HG02642 (cell line): ENCODE results near the gene CDS1.
A peak's percentile ranks its signal among the peaks of the same experiment; 100 is the strongest.
"Not testable (repeated sequence)": the region's sequence is repeated elsewhere in the genome, so short reads cannot be mapped to it uniquely, and the experiment has no call there.

Experiments used
- ATAC-seq: cut with Tn5 transposase; IDR thresholded peaks from one replicate; pipeline ENCODE4 v1.9.1; 2021; ENCODE audit warnings: mild to moderate bottlenecking; ENCODE audit not compliant: unreplicated experiment, poor library complexity

Gene CDS1

DNA sequence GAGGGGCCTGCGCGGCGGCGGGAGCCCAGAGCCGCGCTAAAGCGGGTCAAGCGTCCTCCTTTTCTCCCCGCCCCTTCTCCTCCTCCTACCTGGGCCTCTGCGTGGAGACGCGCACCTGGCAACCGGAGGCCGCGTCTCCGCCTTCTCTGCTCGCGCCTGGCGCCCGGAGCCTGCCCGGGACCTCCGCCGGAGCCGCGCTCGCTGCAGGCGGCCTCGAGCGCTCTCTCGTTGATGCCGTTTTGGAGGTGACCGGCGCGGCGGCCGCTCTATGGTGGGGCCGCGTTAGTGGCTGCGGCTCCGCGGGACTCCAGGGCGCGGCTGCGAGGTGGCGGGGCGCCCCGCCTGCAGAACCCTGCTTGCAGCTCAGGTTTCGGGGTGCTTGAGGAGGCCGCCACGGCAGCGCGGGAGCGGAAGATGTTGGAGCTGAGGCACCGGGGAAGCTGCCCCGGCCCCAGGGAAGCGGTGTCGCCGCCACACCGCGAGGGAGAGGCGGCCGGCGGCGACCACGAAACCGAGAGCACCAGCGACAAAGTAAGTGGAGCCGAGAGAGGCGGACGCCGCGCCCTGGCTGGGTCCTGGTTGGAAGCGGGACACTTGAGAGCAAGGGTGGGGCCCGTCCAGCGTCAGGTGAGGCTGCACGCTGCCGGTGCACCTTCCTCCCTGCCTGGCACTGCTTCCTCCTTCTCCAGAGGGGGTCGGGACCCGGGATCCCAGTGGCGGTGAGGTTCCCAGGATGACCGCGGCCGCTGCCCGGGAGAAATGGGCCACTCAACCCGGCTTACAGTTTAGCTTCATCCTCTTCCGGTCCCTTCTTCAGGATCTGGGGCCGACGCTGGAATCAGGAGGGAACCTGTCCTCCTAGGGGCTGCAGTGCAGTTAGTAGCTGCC, at the start of gene CDS1:
Gene CDS1 (plus strand): TSS at position 140 of the 888 bp plus-strand sequence. CDS start 275 bp downstream, at position 415.
- peak; percentile 58 for ATAC-seq

DNA sequence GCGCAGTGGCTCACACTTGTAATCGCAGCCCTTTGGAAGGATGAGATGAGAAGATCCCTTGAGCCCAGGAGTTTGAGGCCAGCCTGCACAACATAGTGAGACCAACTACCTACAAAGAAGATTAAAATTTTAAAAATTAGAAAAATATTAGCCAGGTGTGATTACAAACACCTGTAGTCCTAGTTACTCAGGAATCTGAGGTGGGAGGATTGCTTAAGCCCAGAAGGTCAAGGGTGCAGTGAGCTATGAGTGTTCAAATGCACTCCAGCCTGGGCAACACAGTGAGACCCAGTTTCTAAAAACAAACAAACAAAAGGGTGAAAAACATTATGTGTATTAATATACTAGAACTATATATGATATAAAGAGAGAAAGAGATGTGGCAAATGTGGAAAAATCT, 47.0 kb upstream of the CDS1 start:
- ATAC-seq: no peak

DNA sequence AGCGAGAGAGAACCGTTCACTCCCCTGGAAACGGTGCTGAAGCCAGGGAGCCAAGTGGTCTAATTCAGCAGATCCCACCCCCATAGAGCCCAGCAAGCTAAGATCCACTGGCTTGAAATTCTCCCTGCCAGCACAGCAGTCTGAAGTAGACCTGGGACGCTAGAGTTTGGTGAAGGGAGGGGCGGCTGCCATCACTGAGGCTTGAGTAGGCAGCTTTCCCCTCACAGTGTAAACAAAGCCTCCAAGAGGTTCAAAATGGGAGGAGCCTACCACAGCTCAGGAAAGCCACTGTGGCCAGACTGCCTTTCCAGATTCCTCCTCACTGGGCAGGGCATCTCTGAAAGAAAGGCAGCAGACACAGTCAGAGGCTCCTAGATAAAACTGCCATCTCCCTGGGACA, 37.8 kb upstream of the CDS1 start:
- no peak for ATAC-seq

DNA sequence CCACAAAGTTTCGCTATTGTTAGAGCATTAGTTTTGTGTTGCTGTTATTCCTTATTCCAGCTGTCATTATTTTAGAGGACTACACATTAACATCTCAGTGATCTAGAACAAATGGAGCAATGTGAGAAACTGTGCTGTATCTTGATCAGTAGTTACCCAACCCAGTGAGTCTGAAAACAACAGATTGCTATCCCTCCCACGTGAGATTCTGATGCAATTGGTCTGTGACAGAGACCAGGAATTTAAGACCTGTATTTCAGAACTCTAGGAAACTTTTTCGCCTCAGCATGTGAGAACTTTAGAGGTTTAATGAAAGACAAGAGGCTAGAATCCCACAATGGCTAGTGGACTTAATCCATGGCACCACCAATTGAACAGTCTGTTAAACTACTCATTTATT, 35.7 kb upstream of the CDS1 start:
- no peak for ATAC-seq

DNA sequence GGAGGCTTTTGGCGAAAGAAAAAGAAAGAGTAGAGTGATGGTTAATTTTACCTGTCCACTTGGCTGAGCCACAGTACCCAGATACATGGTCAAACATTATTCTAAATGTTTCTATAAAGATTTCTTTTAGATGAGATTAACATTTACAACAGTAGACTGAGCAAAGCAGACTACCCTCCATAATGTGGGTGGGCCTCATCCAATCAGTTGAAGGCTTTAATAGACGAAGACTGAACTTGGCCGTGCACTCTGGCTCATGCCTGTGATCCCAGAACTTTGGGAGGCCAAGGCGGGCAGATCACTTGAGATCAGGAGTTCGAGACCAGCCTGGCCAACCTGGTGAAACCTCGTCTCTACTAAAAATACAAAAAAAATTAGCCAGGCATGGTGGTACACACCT, 33.7 kb upstream of the CDS1 start:
- ATAC-seq: not testable (repeated sequence)

DNA sequence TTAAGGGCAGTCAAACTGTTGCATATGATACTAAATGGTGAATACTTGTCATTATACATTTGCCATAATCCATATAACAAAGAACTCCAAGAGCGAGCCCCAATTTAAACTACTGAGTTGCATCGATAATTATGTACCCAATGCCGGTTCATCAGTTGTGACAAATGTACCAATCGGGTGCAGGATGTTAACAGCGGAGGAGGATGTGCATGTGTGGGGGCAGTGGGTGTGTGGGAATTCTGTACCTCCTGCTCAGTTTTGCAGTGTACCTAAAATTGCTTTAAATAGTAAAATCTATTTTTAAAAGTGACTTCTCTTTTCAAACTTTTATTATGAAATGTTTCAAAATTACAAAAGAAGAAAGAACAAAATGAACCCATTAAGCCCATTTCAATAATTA, 20.8 kb upstream of the CDS1 start:
- ATAC-seq: no peak

DNA sequence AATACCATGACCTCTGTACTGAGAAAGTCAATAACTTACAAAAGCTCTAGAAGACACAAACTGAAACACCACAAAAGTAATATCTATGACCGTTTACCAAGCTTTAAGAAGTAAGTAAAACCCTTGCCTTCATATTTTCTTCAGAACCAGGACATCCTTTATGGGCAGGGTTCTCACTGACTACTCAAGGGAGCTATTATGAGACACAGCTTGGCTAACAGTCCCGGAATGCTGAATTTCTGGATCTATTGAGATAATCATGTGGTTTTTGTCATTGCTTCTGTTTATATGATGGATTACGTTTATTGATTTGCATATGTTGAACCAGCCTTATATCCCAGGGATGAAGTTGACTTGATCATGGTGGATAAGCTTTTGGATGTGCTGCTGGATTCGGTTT, 19.9 kb upstream of the CDS1 start:
- no peak for ATAC-seq

DNA sequence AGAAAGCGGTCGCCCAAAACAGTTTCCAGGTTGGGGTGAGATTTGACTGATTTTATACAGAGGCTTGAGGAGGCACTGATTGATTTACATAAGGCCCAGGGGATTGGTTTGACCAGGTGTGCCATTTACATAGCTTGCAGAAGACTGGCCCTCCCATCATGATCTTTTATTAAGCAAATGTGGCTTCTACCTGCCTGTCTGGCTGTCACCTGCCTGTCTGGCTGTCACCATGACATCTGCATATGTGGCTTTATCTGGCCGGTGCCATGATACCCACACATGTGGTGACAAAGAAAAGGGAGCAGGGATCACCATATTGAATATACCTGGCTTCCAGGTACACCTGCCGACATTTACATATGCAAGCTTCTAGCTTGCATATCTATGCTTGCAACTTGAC, 17.0 kb upstream of the CDS1 start:
- ATAC-seq: no peak

DNA sequence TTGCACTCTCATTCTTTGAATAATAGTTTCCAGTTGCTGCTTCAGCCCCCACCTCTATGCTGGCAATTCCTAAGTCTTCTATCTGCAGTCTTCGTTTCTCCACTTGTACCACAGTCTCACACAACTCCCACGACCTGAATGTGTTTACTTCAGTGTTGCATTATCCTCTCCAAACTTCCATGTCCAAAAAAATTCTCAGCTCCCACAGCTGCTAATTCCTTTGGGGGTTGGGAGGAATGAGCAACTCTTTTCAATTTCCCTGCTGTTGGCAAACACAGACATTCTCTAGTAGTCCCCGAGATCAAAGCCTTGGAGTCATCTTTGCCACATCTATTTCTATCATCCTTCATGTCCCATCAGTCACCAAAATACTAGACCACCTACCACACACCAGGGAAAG, 14.4 kb upstream of the CDS1 start:
- no peak for ATAC-seq

DNA sequence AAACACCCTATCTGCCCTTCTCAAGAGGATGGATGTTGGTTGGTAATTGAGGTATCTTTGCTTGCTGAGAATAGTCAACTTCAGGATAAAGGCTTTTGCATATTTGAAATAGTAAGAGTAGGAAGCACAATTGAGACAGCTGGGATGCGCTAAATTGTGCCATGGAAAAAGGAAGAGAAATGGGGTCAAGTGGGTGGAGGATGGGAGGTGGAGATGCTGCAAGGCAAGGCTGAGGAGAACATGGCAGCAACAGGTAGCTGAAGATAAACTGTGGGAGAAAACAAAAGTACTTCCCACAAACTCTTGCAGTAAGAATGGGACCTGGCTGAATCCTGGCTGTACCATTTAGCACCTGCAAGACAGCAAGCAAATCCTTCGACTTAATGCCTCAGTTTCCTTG, 13.9 kb upstream of the CDS1 start:
- no peak for ATAC-seq

DNA sequence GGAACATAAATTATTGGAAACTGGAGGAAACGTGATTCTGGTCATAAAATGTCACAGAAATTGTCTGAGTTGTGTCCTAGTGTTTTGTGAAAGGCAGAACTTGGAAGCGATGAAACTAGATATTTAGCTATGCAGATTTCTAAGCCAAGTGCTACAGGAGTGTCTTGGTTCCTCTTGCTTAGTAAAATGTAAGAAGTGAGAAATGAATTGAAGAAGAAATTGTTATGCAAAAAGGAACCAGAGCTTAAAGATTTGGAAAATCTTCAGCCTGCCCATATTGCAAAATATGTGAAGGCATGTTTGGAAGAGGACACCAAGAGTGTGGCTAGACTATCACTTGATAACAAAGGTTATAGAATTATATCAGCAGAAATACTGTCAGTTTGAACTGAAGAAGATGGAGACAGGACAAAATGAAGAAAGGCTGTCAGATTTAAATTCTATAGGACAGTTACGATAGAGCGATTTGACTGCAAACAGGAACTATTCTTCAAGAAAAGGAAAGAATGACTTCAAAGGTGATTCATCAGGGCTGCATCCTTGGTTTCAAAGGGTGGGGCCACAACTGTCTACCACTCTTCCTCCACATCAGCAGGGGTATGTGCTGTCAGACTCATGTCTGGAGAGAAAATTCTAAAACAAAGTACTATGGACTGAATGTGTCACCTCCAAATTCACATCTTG, 9.4 kb upstream of the CDS1 start:
- no peak for ATAC-seq

DNA sequence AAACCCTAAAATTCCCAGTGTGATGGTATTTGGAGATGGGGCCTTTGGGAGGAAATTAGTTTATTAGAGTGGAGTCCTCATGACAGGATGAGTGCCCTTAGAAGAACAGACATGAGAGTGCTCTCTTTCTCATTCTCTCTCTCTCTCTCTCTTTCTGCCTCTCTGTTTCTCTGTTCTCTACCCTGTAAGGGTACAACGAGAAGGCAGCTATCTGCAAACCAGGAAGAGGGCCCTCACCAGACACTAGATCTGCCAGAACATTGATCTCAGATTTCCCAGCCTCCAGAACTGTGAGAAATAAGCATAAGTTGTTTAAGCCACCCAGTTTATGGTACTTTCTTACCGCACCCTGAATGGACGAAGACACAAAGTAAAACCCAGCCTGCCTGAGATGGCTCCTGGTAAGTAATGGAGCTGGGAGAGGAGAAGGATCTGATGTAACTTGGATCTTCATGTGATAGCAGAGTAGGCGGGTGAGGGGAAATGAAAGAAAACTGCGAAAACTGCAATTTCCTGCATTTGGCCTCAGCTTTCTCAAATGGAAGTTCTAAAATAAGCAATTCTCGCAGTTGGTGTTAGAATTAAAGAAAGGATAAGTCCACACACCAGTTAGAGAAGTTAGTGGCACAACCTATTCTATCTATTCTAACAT, 8.7 kb upstream of the CDS1 start:
- no peak for ATAC-seq

DNA sequence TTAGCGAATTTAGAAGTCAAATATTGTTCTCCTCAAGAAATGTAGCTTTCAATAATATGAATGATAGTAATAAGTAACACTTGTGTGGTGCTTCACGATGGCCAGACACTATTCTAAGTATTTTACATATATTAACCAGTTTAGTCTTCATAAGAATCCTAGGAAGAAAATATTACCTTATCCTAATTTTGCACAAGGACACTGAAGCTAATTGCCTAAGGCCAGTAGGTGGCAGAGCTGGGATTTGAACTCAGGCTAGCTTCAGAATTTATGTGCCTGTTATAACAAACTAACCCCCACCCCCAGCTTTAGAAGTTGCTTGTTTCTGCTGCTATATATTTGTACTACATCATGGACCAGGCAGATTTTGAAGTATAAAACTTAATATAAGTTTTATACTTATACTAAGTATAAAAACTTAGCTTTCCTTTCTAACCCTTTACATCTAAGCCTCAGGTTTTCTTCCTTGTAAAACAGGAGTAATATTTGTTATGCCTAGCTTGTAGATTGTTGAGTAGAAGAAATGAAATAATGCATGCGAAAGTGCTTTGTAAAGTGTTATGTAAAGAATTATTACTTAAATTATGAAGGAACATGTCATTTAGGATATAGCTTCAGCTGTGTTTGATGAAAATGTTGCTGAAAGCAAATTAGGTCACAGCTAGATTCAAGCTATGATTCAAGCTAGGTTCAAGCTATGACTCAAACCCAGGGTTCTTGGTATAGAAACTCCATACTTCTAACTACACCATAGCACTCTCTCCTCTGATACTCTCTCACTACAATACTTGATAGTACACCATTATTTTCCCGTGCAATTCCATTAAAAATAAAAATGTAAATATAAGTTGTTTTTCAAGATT, 4.2 kb upstream of the CDS1 start:
- no peak for ATAC-seq

DNA sequence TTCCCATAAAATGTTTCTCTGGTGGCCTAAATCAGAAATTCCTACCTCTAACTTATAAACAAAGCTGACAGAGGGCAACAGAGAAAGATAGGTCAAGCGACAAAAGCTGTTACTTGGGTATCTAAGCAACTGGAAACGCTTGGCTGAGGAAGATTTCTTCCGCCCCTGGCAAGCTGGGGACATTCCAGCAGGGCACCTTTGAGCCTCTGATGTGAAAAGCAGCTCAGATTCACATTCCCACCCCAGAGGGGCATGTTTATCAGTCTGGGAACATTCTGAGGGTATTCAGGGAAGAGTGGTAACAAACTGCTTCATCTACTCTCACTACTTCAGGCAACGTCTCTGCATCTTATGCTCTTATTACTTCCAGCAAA, 3.5 kb upstream of the CDS1 start:
- no peak for ATAC-seq

DNA sequence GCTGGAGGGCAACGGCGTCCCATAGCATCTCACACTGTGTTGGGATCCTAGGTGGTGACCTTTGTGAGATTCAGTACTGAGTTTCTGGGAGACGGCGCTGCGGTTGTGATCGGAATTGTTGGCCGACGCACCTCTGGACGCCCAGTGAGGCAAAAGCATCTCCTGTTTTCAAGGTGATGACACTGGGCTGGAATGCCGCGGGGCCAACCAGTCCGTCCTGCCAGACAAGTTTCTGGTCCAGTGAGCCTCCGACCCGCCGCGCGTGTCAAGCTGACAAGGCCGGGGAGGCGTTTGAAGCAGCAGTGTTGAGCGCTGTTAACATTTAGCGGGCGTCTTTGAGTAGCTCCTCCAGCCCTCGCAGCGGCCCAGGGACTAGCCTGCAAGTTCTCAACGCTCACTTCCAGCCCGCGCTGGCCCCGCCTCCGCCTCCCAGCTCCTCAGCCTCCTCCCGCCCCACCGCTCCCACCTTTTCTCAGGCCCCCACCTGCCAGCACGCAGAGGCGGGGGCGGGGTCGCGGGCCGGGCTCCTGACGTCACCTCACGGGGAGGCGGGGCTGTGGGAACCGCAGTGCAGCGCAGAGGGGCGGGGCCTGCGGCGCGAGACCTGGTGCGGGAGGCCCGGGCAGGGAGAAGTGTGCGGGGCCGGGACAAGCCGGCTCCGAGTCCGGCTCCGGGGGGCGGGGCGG, 482 bp upstream of the CDS1 start:
- ATAC-seq: peak; percentile 88

DNA sequence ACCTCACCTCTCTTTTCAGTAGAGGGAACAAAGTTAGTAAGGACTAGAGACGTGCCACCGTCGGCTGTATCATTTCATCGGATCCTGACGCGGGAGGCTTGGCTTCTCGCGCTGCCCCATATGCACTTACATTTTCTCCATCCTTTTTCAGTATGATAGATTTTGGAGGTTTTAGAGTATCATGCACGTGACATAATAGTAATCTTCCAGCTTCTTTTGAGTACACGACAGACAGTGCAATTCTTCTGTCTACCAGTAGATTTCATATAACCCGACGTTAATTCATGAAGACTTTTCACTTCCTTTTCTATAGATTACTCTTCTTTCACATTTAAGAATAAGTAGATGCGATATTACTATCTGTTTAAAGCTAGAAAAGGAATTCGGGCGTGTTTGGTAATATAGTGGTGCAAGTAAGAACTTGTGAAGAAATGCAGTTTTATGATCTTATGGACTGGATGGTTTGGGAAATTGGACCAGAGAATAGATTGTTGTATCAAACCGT, 1.0 kb downstream of the CDS1 start:
- no peak for ATAC-seq

DNA sequence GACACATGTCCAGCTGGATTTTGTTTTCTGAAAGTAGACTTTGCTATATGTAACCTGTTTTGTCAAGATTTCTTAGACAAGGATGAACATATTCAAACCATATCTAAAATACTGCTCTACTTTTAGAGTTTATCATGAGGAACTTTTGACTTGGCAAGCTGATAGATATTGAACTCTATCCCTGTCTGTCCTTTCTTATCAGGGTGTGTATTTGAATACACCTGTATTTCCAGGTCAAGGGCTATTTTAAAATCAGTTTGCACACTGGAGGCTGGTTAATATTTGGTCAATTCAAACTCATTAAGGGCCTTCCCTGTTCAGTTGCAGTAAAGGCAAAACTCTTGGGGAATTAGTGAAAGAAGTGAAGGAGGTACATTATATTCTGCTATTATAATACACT, 2.3 kb downstream of the CDS1 start:
- ATAC-seq: no peak

DNA sequence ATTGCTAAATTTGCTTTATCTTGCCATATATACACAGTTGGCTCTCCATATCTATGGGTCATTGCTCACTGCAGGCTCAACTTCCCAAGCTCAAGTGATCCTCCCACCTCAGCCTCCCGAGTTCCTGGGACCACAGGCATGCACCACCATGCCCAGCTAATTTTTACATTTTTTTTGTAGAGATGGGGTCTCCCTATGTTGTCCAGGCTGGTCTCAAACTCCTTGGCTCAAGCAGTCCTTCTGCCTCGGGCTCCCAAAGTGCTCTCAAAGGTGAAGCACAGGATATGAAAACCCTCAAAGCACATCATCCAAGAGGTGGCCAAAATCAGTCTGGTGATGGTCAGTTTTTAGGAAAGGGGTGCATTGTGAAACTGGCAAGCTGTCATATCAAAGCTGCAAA, 11.8 kb downstream of the CDS1 start:
- no peak for ATAC-seq

DNA sequence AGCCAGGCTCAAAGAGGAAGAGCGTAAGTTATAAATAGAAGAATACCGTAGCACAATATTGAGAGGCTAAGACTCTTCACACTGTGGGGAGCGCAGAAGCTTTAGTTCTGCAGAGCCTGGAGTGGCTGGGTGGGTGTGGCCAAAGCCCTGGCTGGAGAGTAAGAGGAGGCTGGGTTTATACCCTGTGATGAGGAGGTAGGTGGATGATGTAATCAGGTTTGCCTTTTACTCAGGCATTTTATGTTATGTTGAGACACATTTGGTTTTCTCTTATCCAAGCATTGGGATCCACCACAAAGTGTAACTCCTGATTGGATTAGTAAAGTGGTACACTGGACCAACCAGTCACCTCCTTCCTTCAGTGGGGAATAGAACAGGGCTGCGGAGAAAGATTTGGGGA, 13.9 kb downstream of the CDS1 start:
- no peak for ATAC-seq

DNA sequence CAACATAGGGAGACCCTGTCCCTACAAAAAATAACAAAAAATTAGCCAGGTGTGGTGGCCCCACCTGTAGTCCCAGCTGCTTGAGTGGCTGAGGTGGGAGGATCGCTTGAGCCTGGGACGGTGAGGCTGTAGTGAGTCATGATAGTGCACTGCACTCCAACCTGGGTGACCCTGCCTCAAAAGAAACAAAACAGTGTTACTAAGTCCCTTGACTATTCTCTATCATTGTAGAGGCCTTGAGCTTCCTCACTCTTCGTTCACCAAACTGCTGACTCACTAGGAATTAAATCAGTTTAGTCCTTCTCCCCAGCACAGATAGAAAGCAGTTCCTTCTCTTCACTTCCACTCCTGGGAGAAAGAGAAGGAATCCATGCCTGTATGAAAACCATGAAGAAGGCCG, 14.5 kb downstream of the CDS1 start:
- ATAC-seq: no peak
